Suprapubic skin (tissue), 4 donors: Measurements from ENCODE around the gene FAM89A.

Experiments
- EP300 ChIP-seq: sonication (generic); formaldehyde crosslinking; IDR thresholded peaks from one replicate; pipeline ENCODE4 v1.6.1; 2017; ENCODE audit warnings: antibody characterized with exemption
- POLR2AphosphoS5 ChIP-seq, 3 donors: sonication (generic); formaldehyde crosslinking; IDR thresholded peaks; one replicate each; pipeline ENCODE4 v1.6.1; 2017; ENCODE audit warnings: antibody characterized with exemption in 3 of 3
- TF ChIP-seq, protein P1 (sequence below), 2 donors: fragments of 200-600 bp in 1 of 2; fragments of 450-650 bp in 1 of 2; sonication (generic) in 1 of 2; IDR thresholded peaks; one replicate each; pipeline ENCODE4 v1.5.1; 2016 to 2019; ENCODE audit warnings: antibody characterized with exemption in 2 of 2, mild to moderate bottlenecking in 1 of 2, moderate library complexity in 1 of 2

- TF ChIP-seq POLR2AphosphoS5 (IDR thresholded peaks at IDR 0.05) (no peak), EP300 (no peak)
- TF ChIP-seq, protein P1, sequence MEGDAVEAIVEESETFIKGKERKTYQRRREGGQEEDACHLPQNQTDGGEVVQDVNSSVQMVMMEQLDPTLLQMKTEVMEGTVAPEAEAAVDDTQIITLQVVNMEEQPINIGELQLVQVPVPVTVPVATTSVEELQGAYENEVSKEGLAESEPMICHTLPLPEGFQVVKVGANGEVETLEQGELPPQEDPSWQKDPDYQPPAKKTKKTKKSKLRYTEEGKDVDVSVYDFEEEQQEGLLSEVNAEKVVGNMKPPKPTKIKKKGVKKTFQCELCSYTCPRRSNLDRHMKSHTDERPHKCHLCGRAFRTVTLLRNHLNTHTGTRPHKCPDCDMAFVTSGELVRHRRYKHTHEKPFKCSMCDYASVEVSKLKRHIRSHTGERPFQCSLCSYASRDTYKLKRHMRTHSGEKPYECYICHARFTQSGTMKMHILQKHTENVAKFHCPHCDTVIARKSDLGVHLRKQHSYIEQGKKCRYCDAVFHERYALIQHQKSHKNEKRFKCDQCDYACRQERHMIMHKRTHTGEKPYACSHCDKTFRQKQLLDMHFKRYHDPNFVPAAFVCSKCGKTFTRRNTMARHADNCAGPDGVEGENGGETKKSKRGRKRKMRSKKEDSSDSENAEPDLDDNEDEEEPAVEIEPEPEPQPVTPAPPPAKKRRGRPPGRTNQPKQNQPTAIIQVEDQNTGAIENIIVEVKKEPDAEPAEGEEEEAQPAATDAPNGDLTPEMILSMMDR (IDR thresholded peaks at IDR 0.05) = no peak
Observed at GRCh38 chr1:231063331-231063730, 23.3 kb upstream of the FAM89A start.
